Fibroblast of lung (primary cell): ENCODE results near the gene MRPL16. TPM values are rescaled to one million over a fixed set of nuclear protein-coding genes. Genes with fewer than 3 reads are reported as not detected.
"Not testable (repeated sequence)": the region's sequence is repeated elsewhere in the genome, so short reads cannot be mapped to it uniquely, and the experiment has no call there.

Source experiments
- DNase-seq, 2 donors: peaks; one replicate each; pipeline versions ENCODE4 v3.0.0 to v3.0.0-alpha.2; 2010; ENCODE audit warnings: low read depth in 2 of 2
- H2AFZ ChIP-seq: 2 replicates; pipeline ENCODE4 v1.5.1; 2012; ENCODE audit warnings: low read length, control low read depth, inconsistent platforms
- H3K27ac ChIP-seq: 2 replicates; pipeline ENCODE4 v1.5.1; 2011; ENCODE audit warnings: low read length, control low read depth; ENCODE audit not compliant: insufficient read depth
- H3K27me3 ChIP-seq: 2 replicates; pipeline ENCODE4 v1.5.1; 2011; ENCODE audit warnings: mild to moderate bottlenecking, low read length; ENCODE audit not compliant: control insufficient read depth, insufficient read depth
- H3K36me3 ChIP-seq: 2 replicates; pipeline ENCODE4 v1.5.1; 2011; ENCODE audit warnings: low read length; ENCODE audit not compliant: control insufficient read depth, insufficient read depth
- H3K4me1 ChIP-seq: 2 replicates; pipeline ENCODE4 v1.5.1; 2011; ENCODE audit warnings: low read length; ENCODE audit not compliant: control insufficient read depth, insufficient read depth; ENCODE audit errors: extremely low read depth
- H3K4me2 ChIP-seq: 2 replicates; pipeline ENCODE4 v1.5.1; 2011; ENCODE audit warnings: low read length, control low read depth; ENCODE audit not compliant: insufficient read depth; ENCODE audit errors: extremely low read depth
- H3K4me3 ChIP-seq, 4 experiments: fragments of 200-600 bp in 1 of 4; sonication (generic) in 1 of 4; replicated peaks in 1 of 4; 2 replicates each; pipeline ENCODE4 v1.5.1; 2011 to 2016; ENCODE audit warnings: low read length in 4 of 4, low read depth in 3 of 4, mild to moderate bottlenecking in 3 of 4, control low read depth in 2 of 4, inconsistent platforms in 1 of 4, mixed read lengths in 1 of 4; ENCODE audit not compliant: insufficient read depth in 1 of 4; ENCODE audit errors: control extremely low read depth in 1 of 4
- H3K79me2 ChIP-seq: 2 replicates; pipeline ENCODE4 v1.5.1; 2012; ENCODE audit warnings: mild to moderate bottlenecking, low read length, inconsistent platforms; ENCODE audit not compliant: control insufficient read depth, insufficient read depth
- H3K9ac ChIP-seq: 2 replicates; pipeline ENCODE4 v1.5.1; 2011; ENCODE audit warnings: mild to moderate bottlenecking, low read length, control low read depth; ENCODE audit not compliant: insufficient read depth
- H3K9me3 ChIP-seq: 2 replicates; pipeline ENCODE4 v1.5.1; 2012; ENCODE audit warnings: low read depth, low read length; ENCODE audit not compliant: control insufficient read depth, insufficient read depth
- H4K20me1 ChIP-seq: 2 replicates; pipeline ENCODE4 v1.5.1; 2011; ENCODE audit warnings: low read length; ENCODE audit not compliant: control insufficient read depth, insufficient read depth; ENCODE audit errors: extremely low read depth
- EZH2 ChIP-seq: IDR thresholded peaks from 2 replicates; pipeline ENCODE4 v1.5.1; 2012; ENCODE audit warnings: low read length, control low read depth, mild to moderate bottlenecking; ENCODE audit errors: missing control alignments
- polyA plus RNA-seq, 2 donors: library from polyadenylated mRNA; depleted of rRNA in 1 of 2; stranded (reverse) in 1 of 2; unstranded in 1 of 2; fragments of >200 nt; gene quantifications; 2 replicates each; pipeline ENCODE4 v1.2.1, GENCODE V29; 2011 to 2012; ENCODE audit warnings: missing spikeins in 1 of 2
- total RNA-seq: library from RNA; depleted of rRNA; stranded (reverse); fragments of >200 nt; gene quantifications from 2 replicates; pipeline ENCODE4 v1.2.1, GENCODE V29; 2014
- TF ChIP-seq, protein P1 (sequence below), 2 donors: IDR thresholded peaks in 1 of 2; conservative IDR thresholded peaks in 1 of 2; 1 replicate in 1 of 2; 2 replicates in 1 of 2; pipeline ENCODE4 v1.5.1; 2011 to 2012; ENCODE audit warnings: low read length in 2 of 2, control low read depth in 1 of 2, inconsistent platforms in 1 of 2, low read depth in 1 of 2, mild to moderate bottlenecking in 1 of 2

Gene MRPL16
- total and polyA plus RNA-seq, 2 donors (not counting 1 experiment from before 2014, with no cell fraction given) = 43.1 to 64.9 TPM

DNA sequence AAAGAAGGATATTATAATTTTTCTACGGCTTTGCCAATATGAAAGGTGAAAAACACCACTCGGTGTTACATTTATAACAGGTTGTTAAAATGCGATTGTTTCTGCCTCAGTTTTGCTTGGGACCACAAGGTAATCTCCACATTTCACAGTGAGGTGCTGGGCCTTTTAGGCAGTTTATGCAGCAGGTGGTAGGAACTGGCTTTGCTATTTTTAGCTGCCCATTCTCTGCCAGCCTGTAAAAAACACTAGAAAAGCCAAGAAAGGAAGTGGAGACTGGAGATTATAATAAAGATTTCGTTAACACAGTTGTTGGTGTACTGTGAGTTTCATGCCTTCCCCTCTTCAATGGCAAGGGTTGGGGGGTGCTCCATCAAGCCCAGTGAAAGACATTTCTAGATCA, 8.0 kb upstream of the MRPL16 start:
- Histone ChIP-seq H3K9ac (no peak overlapping the region), H3K27ac (no peak overlapping the region), H3K27me3 (no peaks in the 10 kb centered on the region), H3K4me2 (no peak overlapping the region), H3K4me1 (no peaks in the 10 kb centered on the region), H3K4me3 (no peak overlapping the region), H3K79me2 (no peaks in the 10 kb centered on the region), H3K9me3 (no peaks in the 10 kb centered on the region), H2AFZ (no peak overlapping the region), H3K36me3 (no peaks in the 10 kb centered on the region), H4K20me1 (no peaks in the 10 kb centered on the region)
- DNase-seq = no peak
- TF ChIP-seq, protein P1, sequence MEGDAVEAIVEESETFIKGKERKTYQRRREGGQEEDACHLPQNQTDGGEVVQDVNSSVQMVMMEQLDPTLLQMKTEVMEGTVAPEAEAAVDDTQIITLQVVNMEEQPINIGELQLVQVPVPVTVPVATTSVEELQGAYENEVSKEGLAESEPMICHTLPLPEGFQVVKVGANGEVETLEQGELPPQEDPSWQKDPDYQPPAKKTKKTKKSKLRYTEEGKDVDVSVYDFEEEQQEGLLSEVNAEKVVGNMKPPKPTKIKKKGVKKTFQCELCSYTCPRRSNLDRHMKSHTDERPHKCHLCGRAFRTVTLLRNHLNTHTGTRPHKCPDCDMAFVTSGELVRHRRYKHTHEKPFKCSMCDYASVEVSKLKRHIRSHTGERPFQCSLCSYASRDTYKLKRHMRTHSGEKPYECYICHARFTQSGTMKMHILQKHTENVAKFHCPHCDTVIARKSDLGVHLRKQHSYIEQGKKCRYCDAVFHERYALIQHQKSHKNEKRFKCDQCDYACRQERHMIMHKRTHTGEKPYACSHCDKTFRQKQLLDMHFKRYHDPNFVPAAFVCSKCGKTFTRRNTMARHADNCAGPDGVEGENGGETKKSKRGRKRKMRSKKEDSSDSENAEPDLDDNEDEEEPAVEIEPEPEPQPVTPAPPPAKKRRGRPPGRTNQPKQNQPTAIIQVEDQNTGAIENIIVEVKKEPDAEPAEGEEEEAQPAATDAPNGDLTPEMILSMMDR (conservative IDR thresholded peaks at IDR 0.05 in 1 of 2, IDR thresholded peaks at IDR 0.05 in 1 of 2; ENCODE audit: low read depth in 1 of 2, low read length in 2 of 2) = no peak
- TF ChIP-seq EZH2 = no peak

GRCh38 chr11:59816434-59816833, 5.9 kb upstream of the MRPL16 start:
- H3K4me3 ChIP-seq, H3K4me1 ChIP-seq, H3K79me2 ChIP-seq, H3K9ac ChIP-seq, H3K36me3 ChIP-seq, H4K20me1 ChIP-seq, H3K27me3 ChIP-seq, DNase-seq, H3K4me2 ChIP-seq, H2AFZ ChIP-seq, H3K9me3 ChIP-seq, H3K27ac ChIP-seq: not testable (repeated sequence)

DNA sequence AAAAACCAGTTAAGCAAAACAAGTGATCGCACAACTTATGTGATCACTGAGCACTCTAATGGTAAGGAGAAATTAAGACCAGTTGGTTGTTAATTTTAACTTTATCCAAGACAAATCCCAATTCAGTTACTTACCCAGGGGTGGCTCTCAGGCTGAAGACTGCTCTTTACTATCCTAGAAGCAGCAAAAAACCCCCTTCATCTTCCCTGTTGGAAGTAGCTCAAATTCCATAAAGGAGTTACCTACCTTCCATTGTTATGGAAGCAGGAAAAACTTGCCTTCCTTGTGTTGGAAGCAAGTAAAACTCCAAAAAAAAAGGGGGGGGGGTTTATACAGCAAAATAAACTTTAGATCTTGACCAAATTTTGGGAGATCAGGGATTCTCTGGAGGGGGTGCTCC, 5.2 kb upstream of the MRPL16 start:
- Histone ChIP-seq H3K4me1 (no peaks in the 10 kb centered on the region), H3K27me3 (no peaks in the 10 kb centered on the region), H3K79me2 (no peaks in the 10 kb centered on the region), H3K4me3 (no peak overlapping the region), H3K4me2 (no peak overlapping the region), H3K36me3 (no peaks in the 10 kb centered on the region), H2AFZ (no peak overlapping the region), H3K27ac (no peak overlapping the region), H3K9ac (no peak overlapping the region), H4K20me1 (no peaks in the 10 kb centered on the region), H3K9me3 (no peaks in the 10 kb centered on the region)
- TF ChIP-seq, protein P1 (conservative IDR thresholded peaks at IDR 0.05 in 1 of 2, IDR thresholded peaks at IDR 0.05 in 1 of 2; ENCODE audit: low read depth in 1 of 2, low read length in 2 of 2) = no peak
- no peak for TF ChIP-seq EZH2
- no peak for DNase-seq
